A549 treated with CpdA at 1 μM for 4 hours (cell line): Measurements from ENCODE around the gene GASK1B. TPM values are rescaled to one million over a fixed set of nuclear protein-coding genes. Genes with fewer than 3 reads are reported as not detected.

Source experiments
- total RNA-seq: library from RNA; stranded (reverse); fragments of 200-300 nt; extraction: Qiagen RNA extraction; gene quantifications from 5 replicates; pipeline ENCODE4 v1.2.3, GENCODE V29; 2022; ENCODE audit warnings: low read depth

The GASK1B gene
- 0.27 to 0.52 TPM (median 0.44 TPM) in 5 replicates for total RNA-seq

GRCh38 chr4:158172261-158173258 lies at the start of gene GASK1B:
Gene GASK1B, minus strand, starts transcription at chr4:158173025. Its CDS starts 1,650 bp downstream, at chr4:158171375.

GRCh38 chr4:158209825-158210807 lies 37.3 kb upstream of the GASK1B start, which contains the start of gene TMEM144:
Gene TMEM144, plus strand, starts transcription at chr4:158210486. Its CDS starts 2,182 bp downstream, at chr4:158212668.

Other genes starting within 250 kb of the GASK1B start
- 3.1 to 4.3 TPM (median 3.6 TPM) in 5 replicates for gene TMEM144, start 37.5 kb upstream of the GASK1B start, total RNA-seq